Measurements from ENCODE around the gene SNAP29.
"Not testable (repeated sequence)": the region's sequence is repeated elsewhere in the genome, so short reads cannot be mapped to it uniquely, and the experiment has no call there.

SNAP29 gene

GRCh38 chr22:20866736-20867135, 7.9 kb downstream of the SNAP29 start:
- peak; percentile 70 for DNase-seq (ENCODE audit: low read depth)

GRCh38 chr22:20867179-20868024, 8.6 kb downstream of the SNAP29 start:
- DNase-seq (ENCODE audit: low read depth), result peak; percentile 73

GRCh38 chr22:20868025-20868962, 9.5 kb downstream of the SNAP29 start:
- peak; percentile 63 for DNase-seq (ENCODE audit: low read depth)

GRCh38 chr22:20869234-20869633, 10.4 kb downstream of the SNAP29 start:
- no peak for DNase-seq (ENCODE audit: low read depth)

- DNase-seq (ENCODE audit: low read depth), result no peak
These were observed 14.4 kb downstream of the SNAP29 start for GRCh38 chr22:20873214-20873613.

- DNase-seq (ENCODE audit: low read depth), result no peak
These were observed 16.5 kb downstream of the SNAP29 start for GRCh38 chr22:20875296-20875695.

GRCh38 chr22:20877715-20878114, 18.9 kb downstream of the SNAP29 start:
- DNase-seq (ENCODE audit: low read depth), result no peak

GRCh38 chr22:20881231-20881630, 22.4 kb downstream of the SNAP29 start:
- peak; percentile 45 for DNase-seq (ENCODE audit: low read depth)

GRCh38 chr22:20881869-20882815, 23.3 kb downstream of the SNAP29 start:
- DNase-seq (ENCODE audit: low read depth), result no peak

- no peak for DNase-seq (ENCODE audit: low read depth)
These were observed 24.0 kb downstream of the SNAP29 start for GRCh38 chr22:20882855-20883254.

GRCh38 chr22:20884454-20884853, 25.6 kb downstream of the SNAP29 start:
- no peak for DNase-seq (ENCODE audit: low read depth)

- no peak for DNase-seq (ENCODE audit: low read depth)
These were observed 26.3 kb downstream of the SNAP29 start for GRCh38 chr22:20885017-20885556.

GRCh38 chr22:20885557-20886323, 26.9 kb downstream of the SNAP29 start:
- DNase-seq (ENCODE audit: low read depth), result peak; percentile 91

- no peak for DNase-seq (ENCODE audit: low read depth)
These were observed 28.6 kb downstream of the SNAP29 start for GRCh38 chr22:20887375-20887774.

GRCh38 chr22:20889025-20889704, 30.4 kb downstream of the SNAP29 start:
- DNase-seq (ENCODE audit: low read depth), result no peak

- DNase-seq (ENCODE audit: low read depth), result no peak
These were observed 31.2 kb downstream of the SNAP29 start for GRCh38 chr22:20889904-20890540.

- DNase-seq (ENCODE audit: low read depth), result no peak
These were observed 32.2 kb downstream of the SNAP29 start for GRCh38 chr22:20890975-20891374.

- not testable (repeated sequence) for DNase-seq (ENCODE audit: low read depth)
These were observed 38.9 kb downstream of the SNAP29 start for GRCh38 chr22:20897737-20898136.

GRCh38 chr22:20899827-20900423, 41.1 kb downstream of the SNAP29 start:
- no peak for DNase-seq (ENCODE audit: low read depth)

Data from amniotic epithelial cell (primary cell).